Kidney glomerular epithelial cell (primary cell): ENCODE measurements around the gene TAF5.
"Not testable (repeated sequence)": the region's sequence is repeated elsewhere in the genome, so short reads cannot be mapped to it uniquely, and the experiment has no call there.

Experiments used
- DNase-seq: peaks from one replicate; lab custom pipeline; 2025; lab: John Stamatoyannopoulos, UW

TAF5 gene

DNA sequence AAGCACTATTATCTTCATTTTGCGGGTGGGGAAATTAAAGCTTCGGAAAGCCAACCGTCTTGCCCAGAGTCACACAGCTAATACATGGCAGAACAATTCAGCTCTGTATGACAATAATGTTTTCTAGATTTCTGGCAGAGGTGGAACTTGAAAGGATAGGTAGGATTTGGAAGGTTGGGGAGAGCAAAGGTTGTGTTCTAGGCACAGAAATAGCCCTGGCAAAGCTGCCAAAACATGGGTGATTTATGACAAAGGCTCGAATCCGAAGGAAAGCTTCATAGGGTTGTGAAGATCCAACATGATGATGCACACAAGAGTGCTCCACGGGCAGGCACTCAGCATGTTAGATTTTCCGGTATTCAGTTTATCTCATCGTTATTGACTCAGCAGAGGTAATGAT, 47.8 kb downstream of the TAF5 start:
- no peak for DNase-seq

DNA sequence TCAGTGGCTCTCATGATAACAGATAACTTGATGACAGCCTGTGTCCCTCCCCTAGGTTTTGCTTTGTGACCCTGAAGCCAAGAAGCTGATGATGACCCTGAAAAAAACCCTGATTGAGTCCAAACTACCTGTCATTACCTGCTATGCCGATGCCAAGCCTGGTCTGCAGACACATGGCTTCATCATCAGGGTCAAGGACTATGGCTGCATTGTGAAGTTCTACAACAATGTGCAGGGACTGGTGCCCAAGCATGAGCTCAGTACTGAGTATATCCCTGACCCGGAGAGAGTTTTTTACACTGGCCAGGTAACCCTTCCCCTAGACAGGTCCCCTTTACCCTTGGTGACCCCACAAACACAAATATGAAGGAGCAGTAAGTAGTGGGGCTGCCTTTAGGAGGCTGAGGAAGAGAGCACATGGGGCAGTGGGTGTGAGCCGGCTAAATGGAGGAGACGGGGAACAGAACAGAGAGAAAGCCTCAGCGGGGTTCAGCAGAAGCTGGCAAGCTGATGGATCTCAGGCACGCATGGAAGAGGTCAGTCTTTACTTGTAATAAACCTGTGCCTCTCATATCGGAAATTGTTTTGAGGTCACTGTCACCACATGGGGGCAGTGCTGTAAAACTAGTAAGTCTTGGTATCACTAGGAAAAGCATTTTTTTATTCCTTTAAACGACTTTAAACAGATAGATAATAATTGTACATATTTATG, 48.8 kb downstream of the TAF5 start:
- DNase-seq = no peak

GRCh38 chr10:103417148-103417469, 49.3 kb downstream of the TAF5 start:
- not testable (repeated sequence) for DNase-seq

DNA sequence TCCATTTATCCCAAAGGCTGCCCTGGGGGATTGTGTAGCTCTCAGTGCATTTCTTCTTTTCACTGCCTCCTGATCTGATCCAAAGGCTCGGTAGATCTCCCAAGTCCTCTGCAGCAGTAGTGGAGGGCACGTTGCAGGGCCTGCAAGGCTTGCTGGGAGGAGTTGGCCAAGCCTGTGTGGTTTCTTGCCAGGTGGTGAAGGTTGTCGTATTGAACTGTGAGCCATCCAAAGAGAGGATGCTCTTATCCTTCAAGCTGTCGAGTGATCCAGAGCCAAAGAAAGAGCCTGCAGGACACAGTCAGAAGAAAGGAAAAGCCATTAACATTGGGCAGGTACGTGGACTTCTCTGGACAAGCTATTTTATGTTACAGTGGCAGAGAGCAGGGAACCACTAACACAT, 49.8 kb downstream of the TAF5 start:
- DNase-seq = no peak

DNA sequence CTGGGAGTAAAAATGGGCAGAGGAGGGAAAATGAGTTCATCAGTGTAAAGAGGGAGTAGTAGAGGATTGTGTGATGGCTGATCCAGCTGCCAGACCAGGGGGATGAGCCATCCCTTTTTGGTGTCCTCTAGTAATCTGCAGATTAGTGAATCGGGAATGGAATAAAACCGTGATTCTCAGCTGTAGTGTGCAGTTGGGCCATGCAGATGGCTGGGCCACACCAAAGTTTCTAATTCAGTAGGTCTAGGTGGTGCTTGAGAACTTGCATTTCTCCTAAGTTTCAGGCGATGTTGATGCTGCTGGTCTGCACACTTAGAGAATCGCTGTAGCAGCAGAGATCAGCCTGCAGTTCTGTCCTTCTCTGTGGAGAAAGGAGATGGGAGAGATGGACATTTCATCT, 51.3 kb downstream of the TAF5 start:
- DNase-seq = no peak

DNA sequence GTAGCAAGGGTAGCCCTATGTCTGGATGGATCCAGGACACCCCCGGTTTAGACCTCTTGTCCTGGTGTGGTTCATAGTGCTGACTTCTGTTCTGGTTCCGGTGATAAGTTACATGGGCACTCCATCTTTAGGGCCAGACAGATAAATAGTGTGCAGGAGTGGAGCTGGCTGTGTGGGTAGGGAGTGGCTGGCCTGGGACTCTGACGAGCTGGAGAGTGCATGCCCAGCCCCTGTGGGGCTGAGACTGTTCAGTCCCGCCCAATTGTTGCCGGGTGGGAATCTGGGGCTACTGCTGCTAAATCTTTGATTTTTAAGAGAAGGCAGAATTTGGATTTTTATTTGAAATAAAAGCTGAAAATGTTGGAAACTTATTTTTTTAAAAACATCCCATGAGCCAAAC, 56.0 kb downstream of the TAF5 start:
- no peak for DNase-seq

DNA sequence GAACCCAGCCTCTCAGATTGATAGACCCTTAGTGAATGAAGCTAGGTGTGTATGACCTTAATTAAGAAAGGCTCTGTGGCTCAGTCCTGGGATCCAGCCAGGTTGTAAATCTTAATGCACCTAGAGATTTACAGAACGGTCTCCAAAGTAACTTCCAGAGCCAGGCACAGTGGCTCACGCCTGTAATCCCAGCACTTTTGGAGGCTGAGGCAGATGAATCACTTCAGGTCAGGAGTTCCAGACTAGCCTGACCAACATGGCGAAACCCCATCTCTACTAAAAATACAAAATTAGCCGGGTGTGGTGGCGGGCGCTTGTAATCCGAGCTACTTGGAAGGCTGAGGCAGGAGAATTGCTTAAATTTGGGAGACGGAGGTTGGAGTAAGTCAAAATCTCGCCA, 60.1 kb downstream of the TAF5 start:
- DNase-seq = no peak

GRCh38 chr10:103428989-103429643, 61.3 kb downstream of the TAF5 start:
- no peak for DNase-seq

- DNase-seq = no peak
Observed at GRCh38 chr10:103429647-103430046, 61.9 kb downstream of the TAF5 start.

DNA sequence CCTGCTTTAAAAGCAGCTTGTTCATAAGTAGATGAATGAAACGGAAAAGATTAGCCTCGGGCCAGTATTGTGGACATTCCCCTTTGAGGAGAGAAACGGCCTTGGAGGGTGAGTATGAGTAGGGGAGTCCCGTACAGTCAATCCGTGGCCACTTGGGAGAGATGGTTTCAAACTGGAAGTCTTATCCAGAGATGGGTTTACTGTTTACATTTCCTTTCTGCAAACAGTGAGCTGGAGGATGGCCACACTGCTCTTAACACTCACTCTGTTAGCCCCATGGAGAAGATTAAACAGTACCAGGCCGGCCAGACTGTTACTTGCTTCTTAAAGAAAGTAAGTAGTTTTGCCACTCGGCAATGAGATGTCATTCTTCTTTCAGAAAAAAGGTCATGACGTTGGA, 64.1 kb downstream of the TAF5 start:
- no peak for DNase-seq

GRCh38 chr10:103433858-103434257, 66.1 kb downstream of the TAF5 start:
- DNase-seq = no peak
